Activated T-helper 2 cell treated with anti-CD3 and anti-CD28 coated beads, Interferon-gamma antibody, Interleukin-2, Interleukin-4, amounts not matched to agents 10 μg/mL and 5 μg/mL and 100 μg/mL, durations not matched to agents 14 hours and 24 hours and 36 hours (primary cell): ENCODE data around the gene GRK3. TPM values are rescaled to one million over a fixed set of nuclear protein-coding genes. Genes with fewer than 3 reads are reported as not detected.
"Not testable (repeated sequence)": the region's sequence is repeated elsewhere in the genome, so short reads cannot be mapped to it uniquely, and the experiment has no call there.

Source experiments
- DNase-seq: peaks from one replicate; pipeline ENCODE4 v3.0.0; 2021; ENCODE audit warnings: low spot score
- H3K27ac Mint-ChIP-seq: one replicate; pipeline ENCODE4 v1.8.0; 2021; ENCODE audit warnings: mixed read lengths
- H3K27me3 Mint-ChIP-seq: one replicate; pipeline ENCODE4 v1.8.0; 2021; ENCODE audit warnings: low read depth, mixed read lengths
- H3K36me3 Mint-ChIP-seq: one replicate; pipeline ENCODE4 v1.8.0; 2021; ENCODE audit warnings: low read depth, mixed read lengths
- H3K4me1 Mint-ChIP-seq: one replicate; pipeline ENCODE4 v1.8.0; 2021; ENCODE audit warnings: low read depth, mixed read lengths
- H3K4me3 Mint-ChIP-seq: one replicate; pipeline ENCODE4 v1.8.0; 2021; ENCODE audit warnings: low read depth, mild to moderate bottlenecking, moderate library complexity, mixed read lengths
- H3K9me3 Mint-ChIP-seq: one replicate; pipeline ENCODE4 v1.8.0; 2021; ENCODE audit warnings: mixed read lengths
- intact Hi-C: fragments of 100-400 bp; cut with micrococcal nuclease; formaldehyde crosslinking; loops from one replicate; pipeline ENCODE4 v1.15.1; 2023
- total RNA-seq: library from RNA; stranded (reverse); gene quantifications from 2 replicates; pipeline ENCODE4 v1.2.3, GENCODE V29; 2022

GRK3 gene
- total RNA-seq, 1 donor from 2014 or later: 60.2 TPM

DNA sequence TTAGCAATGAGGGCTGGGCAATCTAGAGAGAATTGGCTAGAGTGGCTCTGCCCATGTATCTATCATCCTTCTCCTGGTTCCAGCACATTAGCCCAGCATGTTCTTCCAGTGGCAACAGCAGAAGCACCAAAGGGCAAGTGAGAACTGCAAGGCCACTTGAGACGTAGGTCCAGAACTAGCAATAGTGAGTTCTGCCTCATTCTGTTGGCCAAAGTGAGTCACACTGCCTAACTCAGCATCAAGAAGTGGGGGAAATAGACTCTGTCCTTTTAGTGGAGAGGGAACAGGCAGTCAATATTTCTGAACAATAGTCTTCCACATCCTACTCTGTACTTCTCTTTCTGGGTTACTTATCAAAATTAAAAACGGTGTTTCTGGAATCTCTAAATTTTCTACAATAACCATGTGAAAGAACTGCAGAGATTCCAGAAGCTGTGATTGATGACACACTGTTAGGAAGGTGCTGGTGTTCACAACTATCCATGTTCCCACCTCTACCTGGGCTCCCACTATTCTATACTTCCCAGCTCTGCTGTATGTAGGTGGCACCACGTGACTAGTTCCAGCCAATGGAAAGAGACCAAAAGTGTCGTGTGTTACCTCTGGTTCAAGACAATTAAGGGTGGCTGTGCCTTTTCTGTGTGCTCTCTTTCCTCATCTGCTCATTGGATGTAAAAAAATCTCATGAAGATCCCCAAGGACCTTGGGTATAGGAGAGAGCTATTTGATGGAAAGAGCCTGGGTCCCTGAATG lies 23.4 kb upstream of the GRK3 start:
- Mint-ChIP-seq H3K9me3 (peaks cover 4% of the 10 kb centered on the region), H3K27ac (no peak overlapping the region), H3K36me3 (no peaks in the 10 kb centered on the region), H3K4me1 (peaks cover 20% of the 10 kb centered on the region), H3K4me3 (no peak overlapping the region), H3K27me3 (no peaks in the 10 kb centered on the region)
- intact Hi-C loops: no loop called here
- no peak for DNase-seq

DNA sequence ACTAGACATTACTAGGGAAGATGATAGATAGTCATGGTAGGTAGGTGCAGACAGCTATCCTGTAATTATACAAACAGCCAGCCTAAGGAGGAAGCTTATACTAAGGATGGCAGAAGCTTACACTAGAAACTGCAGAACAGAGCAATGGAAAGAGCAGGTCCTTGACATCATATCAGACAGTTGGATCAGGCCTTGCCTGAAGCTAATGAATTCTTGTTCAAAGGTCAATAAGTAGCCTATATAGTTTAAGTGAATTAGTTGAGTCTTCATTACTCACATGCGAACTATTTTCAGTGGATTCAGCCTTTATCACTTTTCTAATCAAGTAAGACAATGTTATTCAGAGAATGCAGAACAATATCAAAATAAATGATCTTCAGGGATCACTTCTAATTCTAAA lies 22.3 kb upstream of the GRK3 start:
- no peak for DNase-seq
- Mint-ChIP-seq H3K27ac (no peak overlapping the region), H3K36me3 (no peaks in the 10 kb centered on the region), H3K4me1 (peaks cover 29% of the 10 kb centered on the region), H3K4me3 (no peak overlapping the region), H3K27me3 (no peaks in the 10 kb centered on the region), H3K9me3 (peaks cover 4% of the 10 kb centered on the region)
- intact Hi-C loops: no loop called here

DNA sequence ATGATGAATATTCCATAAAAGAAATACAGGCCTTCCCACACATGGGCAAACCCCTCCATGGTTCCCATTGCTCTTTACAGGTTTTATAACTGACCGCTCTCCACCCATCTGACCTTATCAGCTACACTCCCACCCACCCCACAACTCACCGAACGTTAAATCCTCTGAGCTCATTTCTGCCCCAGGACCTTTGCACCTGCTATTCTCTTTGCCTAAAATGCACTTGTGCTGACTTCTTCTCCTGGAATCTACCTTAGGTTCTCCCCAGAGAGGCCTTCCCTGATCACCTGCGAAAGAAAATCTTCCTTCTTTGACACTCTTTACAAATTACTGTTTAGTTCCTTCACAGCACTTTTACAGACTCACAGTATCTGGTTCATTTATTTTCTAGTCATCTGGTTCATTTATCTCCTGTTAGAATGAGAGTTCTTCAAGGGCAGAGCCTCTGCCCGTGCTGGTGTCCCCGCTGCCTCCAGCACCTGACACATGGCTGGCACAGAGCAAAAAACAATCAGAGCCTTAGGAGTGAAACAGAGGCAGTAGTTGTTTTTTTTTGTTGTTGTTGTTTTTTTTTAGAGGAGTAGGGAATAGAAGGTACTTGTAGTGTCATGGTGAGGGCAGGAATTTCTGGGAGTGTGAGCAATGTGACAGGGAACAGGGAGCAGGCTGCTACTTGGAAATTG lies 21.6 kb upstream of the GRK3 start:
- H3K4me1 Mint-ChIP-seq: peaks cover 34% of the 10 kb centered on the region
- no peaks in the 10 kb centered on the region for H3K36me3 Mint-ChIP-seq
- no peak for DNase-seq
- H3K27me3 Mint-ChIP-seq: no peaks in the 10 kb centered on the region
- no peak overlapping the region for H3K4me3 Mint-ChIP-seq
- H3K9me3 Mint-ChIP-seq: peaks cover 4% of the 10 kb centered on the region
- intact Hi-C loops: no loop called here
- no peak overlapping the region for H3K27ac Mint-ChIP-seq

DNA sequence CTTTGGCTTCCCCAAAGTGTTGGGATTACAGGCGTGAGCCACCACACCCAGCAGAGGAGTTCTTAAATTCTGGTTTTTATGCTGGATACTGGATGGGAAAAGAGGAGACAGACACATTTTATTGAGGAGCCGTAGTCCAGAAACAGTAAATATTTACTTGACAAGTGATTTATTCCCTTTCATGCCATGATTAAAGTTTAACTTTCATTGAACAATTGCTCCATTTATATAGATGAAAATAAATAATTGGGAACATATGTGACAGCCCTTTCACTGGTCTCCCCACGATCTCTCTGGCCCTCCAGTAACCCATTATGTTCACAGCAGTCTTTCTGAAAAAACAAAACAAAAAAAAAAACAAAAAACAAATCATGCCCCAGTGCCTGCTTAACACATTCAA lies 19.3 kb upstream of the GRK3 start:
- no peaks in the 10 kb centered on the region for H3K27me3 Mint-ChIP-seq
- no peak overlapping the region for H3K4me3 Mint-ChIP-seq
- H3K9me3 Mint-ChIP-seq: peaks cover 4% of the 10 kb centered on the region
- DNase-seq: no peak
- no peaks in the 10 kb centered on the region for H3K36me3 Mint-ChIP-seq
- H3K4me1 Mint-ChIP-seq: peaks cover 55% of the 10 kb centered on the region
- intact Hi-C loops: no loop called here
- H3K27ac Mint-ChIP-seq: no peak overlapping the region

DNA sequence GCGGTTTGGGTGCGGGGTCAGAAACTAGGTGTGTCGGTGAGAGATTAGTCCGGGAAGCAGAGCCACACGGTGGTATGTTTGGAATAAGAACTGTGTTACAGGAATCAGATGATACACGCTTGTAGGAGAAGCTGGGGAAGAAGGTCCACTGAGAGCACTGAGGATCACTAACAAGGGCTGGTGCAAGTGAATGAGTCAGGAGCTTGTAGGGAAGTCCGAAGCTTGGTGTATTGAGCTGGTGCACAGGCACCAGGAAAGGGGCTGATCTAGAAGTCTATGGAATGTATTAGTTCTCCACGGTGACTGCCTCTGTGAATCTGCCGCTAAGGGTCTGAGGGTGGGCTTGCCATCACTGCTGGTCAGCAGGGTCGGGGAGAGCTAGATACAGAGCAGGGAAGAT lies 18.8 kb upstream of the GRK3 start:
- intact Hi-C loops: no loop called here
- Mint-ChIP-seq H3K27ac (no peak overlapping the region), H3K4me3 (no peak overlapping the region), H3K36me3 (no peaks in the 10 kb centered on the region), H3K27me3 (no peaks in the 10 kb centered on the region), H3K9me3 (peaks cover 4% of the 10 kb centered on the region), H3K4me1 (peaks cover 55% of the 10 kb centered on the region)
- no peak for DNase-seq

DNA sequence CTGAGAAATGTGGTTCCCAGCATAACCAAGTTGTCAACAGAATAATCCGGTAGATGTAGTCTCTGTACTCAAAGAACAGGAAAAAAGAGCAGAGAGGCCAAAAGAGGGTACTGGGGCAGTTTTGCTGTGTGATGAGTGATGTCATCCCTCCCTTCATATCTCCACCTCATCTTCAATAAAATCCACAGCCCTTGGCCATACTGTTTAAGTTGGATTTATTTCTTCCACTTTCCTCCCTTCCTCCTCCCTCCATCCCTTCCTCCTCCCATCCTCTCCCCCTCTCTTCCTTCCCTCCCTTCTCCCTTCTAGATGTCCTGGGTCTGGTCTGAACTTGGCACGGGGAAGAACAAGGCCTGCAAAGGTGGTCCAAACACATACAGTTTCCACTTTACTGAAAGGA lies 18.2 kb upstream of the GRK3 start:
- H3K27me3 Mint-ChIP-seq: no peaks in the 10 kb centered on the region
- peaks cover 55% of the 10 kb centered on the region for H3K4me1 Mint-ChIP-seq
- H3K27ac Mint-ChIP-seq: no peak overlapping the region
- DNase-seq: no peak
- peaks cover 3% of the 10 kb centered on the region for H3K9me3 Mint-ChIP-seq
- H3K4me3 Mint-ChIP-seq: no peak overlapping the region
- intact Hi-C loops: no loop called here
- no peaks in the 10 kb centered on the region for H3K36me3 Mint-ChIP-seq

DNA sequence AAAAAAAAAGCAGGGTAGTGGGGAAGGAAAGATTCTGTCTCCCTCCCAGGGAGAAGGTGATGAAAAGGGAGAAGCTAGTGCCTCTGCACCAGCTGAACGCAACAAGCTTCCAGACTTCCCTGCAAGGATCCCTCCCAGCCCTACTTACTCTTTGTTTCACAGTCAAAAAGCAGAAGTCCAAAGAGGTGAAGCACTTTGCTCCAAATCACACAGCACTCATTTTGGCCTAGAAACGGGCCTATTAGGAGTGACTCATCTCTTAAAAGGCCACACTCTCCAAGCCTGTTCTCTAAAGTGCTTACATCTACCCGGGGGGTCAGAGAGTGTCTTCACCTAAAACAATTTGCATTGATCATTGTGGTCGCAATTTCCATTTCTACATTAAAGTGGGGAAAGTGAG lies 17.7 kb upstream of the GRK3 start:
- peaks cover 55% of the 10 kb centered on the region for H3K4me1 Mint-ChIP-seq
- no peak overlapping the region for H3K27ac Mint-ChIP-seq
- DNase-seq: no peak
- intact Hi-C loops: no loop called here
- H3K4me3 Mint-ChIP-seq: no peak overlapping the region
- no peaks in the 10 kb centered on the region for H3K36me3 Mint-ChIP-seq
- H3K9me3 Mint-ChIP-seq: no peaks in the 10 kb centered on the region
- no peaks in the 10 kb centered on the region for H3K27me3 Mint-ChIP-seq

DNA sequence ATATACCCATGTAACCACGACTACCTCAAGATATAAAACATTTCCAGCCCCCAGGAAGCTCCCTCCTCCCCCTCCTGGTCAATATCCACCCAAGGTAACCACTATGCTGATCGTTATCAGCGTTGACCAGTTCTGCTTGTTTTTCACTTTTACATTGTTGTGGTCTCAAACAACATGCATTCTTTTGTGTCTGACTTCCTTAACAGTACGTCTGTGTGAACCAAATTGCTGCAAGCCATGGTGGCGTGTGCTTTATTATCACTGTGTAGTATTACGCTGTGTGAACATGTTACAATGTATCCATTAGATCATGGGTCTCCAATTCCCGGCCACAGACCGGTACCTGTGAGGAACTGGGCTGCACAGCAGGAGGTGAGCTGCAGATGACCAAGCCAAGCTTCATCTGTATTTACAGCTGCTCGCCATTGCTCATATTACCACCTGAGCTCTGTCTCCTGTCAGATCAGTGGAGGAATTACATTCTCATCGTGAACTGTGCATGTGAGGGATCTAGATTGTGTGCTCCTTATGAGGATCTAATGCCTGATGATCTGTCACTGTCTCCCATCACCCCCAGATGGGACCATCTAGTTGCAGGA lies 15.5 kb upstream of the GRK3 start:
- Mint-ChIP-seq H3K27me3 (no peaks in the 10 kb centered on the region), H3K27ac (no peak overlapping the region), H3K4me1 (peaks cover 55% of the 10 kb centered on the region), H3K36me3 (no peaks in the 10 kb centered on the region), H3K9me3 (no peaks in the 10 kb centered on the region), H3K4me3 (no peak overlapping the region)
- DNase-seq: no peak
- intact Hi-C loops: no loop called here

DNA sequence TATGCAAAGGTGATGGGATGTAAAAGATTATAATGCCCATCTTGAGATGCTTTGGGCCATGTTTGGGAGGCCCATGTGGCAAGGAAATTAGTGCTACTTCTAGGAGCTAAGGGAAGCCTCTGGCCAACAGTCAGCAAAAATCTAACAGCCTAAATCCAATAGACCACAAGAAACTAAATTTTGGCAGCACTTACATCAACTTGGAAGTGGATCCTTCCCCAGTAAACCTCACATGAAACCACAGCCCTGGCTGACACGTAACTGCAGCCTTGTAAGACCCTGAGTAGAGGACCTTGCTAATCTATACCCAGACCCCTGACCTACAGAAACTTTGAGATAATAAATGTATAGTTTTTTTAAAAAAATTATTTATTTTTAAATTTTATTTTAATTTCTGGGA lies 13.1 kb upstream of the GRK3 start:
- no peaks in the 10 kb centered on the region for H3K27me3 Mint-ChIP-seq
- DNase-seq: no peak
- H3K36me3 Mint-ChIP-seq: no peaks in the 10 kb centered on the region
- H3K9me3 Mint-ChIP-seq: no peaks in the 10 kb centered on the region
- H3K27ac Mint-ChIP-seq: no peak overlapping the region
- H3K4me3 Mint-ChIP-seq: no peak overlapping the region
- intact Hi-C loops: no loop called here
- peaks cover 35% of the 10 kb centered on the region for H3K4me1 Mint-ChIP-seq

DNA sequence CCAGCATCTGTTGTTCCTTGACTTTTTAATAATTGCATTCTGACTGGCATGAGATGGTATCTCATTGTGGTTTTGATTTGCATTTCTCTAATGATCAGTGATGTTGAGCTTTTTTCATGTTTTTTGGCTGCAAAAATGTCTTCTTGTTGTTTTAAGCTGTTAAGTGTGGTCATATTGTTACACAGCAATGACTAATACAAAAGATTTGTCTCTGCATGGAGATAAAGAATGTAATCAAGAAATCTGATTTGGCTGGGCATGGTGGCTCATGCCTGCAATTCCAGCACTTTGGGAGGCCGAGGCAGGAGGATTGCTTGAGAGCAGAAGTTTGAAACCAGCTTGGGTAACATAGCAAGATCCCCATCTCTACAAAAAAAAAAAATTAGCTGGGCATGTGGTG lies 12.1 kb upstream of the GRK3 start:
- intact Hi-C loops, H3K27ac Mint-ChIP-seq, H3K9me3 Mint-ChIP-seq, DNase-seq, H3K36me3 Mint-ChIP-seq, H3K27me3 Mint-ChIP-seq, H3K4me3 Mint-ChIP-seq: not testable (repeated sequence)
- H3K4me1 Mint-ChIP-seq: peaks cover 29% of the 10 kb centered on the region

DNA sequence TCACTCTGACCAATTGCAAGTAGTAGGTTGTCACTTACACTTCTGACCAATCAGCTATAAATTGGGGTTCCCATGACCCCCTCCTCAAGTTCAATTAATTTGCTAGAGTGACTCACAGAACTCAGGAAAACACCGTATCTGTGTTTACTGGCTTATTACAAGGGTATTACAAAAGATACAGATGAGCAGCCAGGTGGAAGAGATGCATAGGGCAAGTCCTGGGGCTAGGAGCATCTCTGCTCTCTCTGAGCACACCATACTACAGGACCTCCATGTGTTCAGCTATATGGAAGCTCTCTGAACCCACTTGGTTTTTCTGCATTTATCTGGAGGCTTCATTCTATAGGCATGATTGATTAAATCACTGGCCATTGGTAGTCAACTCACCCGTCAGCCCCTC lies 11.3 kb upstream of the GRK3 start:
- no peaks in the 10 kb centered on the region for H3K27me3 Mint-ChIP-seq
- intact Hi-C loops: no loop called here
- peaks cover 22% of the 10 kb centered on the region for H3K4me1 Mint-ChIP-seq
- no peak overlapping the region for H3K4me3 Mint-ChIP-seq
- no peak overlapping the region for H3K27ac Mint-ChIP-seq
- no peaks in the 10 kb centered on the region for H3K36me3 Mint-ChIP-seq
- DNase-seq: no peak
- no peaks in the 10 kb centered on the region for H3K9me3 Mint-ChIP-seq

DNA sequence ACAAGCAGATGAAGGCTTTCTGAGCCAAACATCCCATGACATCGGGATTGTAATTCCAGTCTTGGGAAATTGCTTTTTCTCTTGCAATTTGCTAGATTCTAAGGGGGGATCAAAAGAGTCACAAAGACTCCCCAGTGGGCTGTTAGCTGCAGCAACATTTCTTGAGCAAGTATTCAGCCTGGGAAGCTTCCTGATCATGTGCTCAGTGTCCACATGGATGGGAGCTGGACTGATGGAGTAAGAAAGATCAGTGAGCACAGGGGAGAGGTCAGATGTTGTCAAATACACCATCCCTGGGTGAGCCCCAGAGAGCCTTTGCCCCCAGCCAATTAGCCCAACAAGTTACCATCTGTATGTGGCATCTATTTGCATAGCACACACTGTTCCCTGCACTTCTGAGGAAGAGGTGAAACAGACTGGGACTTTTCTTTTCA lies 10.2 kb upstream of the GRK3 start:
- no peaks in the 10 kb centered on the region for H3K36me3 Mint-ChIP-seq
- H3K4me3 Mint-ChIP-seq: no peak overlapping the region
- no peak for DNase-seq
- H3K4me1 Mint-ChIP-seq: peaks cover 11% of the 10 kb centered on the region
- H3K9me3 Mint-ChIP-seq: no peaks in the 10 kb centered on the region
- no peaks in the 10 kb centered on the region for H3K27me3 Mint-ChIP-seq
- no peak overlapping the region for H3K27ac Mint-ChIP-seq
- intact Hi-C loops: no loop called here

DNA sequence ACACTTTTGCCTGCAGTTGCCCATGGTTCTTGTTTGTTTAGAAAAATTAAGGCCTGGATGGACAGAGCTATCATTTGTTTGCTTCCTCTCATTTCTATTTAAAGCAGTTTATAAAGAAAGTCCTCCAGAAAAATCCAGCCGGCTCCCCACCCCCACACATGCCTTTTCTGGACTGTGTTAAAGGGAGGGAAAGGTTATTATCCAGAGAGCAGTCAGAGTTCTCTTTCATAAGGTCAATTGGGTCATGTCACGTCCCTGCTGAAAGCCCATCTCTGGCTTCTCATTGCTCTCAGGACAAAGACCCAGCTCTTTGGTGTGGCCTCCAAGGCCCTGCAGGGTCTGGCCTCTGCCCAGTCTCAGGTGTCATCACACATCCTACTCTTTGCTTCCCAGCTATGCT lies 9.8 kb upstream of the GRK3 start:
- Mint-ChIP-seq H3K27ac (no peak overlapping the region), H3K4me3 (no peak overlapping the region), H3K36me3 (no peaks in the 10 kb centered on the region), H3K27me3 (no peaks in the 10 kb centered on the region), H3K9me3 (no peaks in the 10 kb centered on the region), H3K4me1 (peaks cover 7% of the 10 kb centered on the region)
- intact Hi-C loops: no loop called here
- DNase-seq: no peak
